ENCODE measurements around the gene HUNK.

DNA sequence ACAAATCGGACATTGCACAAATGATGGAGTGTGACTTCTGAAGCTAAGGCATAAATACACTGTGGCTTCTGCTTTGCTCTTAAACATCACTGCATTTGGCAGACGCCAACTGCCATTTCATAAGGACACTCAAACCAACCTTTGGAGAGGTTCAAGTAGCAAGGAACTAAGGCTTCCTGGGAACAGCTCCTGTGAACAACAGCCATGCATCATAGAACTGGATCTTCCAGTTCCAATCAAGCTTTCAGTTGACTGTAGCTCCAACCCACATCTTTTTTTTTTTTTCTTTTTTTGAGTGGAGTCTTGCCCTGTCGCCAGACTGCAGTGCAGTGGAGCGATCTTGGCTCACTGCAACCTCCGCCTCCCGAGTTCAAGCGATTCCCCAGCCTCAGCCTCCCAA is 10.7 kb upstream of the HUNK start:
- TF ChIP-seq, protein P1, sequence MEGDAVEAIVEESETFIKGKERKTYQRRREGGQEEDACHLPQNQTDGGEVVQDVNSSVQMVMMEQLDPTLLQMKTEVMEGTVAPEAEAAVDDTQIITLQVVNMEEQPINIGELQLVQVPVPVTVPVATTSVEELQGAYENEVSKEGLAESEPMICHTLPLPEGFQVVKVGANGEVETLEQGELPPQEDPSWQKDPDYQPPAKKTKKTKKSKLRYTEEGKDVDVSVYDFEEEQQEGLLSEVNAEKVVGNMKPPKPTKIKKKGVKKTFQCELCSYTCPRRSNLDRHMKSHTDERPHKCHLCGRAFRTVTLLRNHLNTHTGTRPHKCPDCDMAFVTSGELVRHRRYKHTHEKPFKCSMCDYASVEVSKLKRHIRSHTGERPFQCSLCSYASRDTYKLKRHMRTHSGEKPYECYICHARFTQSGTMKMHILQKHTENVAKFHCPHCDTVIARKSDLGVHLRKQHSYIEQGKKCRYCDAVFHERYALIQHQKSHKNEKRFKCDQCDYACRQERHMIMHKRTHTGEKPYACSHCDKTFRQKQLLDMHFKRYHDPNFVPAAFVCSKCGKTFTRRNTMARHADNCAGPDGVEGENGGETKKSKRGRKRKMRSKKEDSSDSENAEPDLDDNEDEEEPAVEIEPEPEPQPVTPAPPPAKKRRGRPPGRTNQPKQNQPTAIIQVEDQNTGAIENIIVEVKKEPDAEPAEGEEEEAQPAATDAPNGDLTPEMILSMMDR (IDR thresholded peaks at IDR 0.05) = no peak
- no peak for TF ChIP-seq POLR2A (IDR thresholded peaks at IDR 0.05)

All from adrenal gland (tissue), 5 donors.